Naive thymus-derived CD8-positive, alpha-beta T cell (primary cell): Measurements from ENCODE around the gene PPP1R14B. TPM values are rescaled to one million over a fixed set of nuclear protein-coding genes. Genes with fewer than 3 reads are reported as not detected.
A peak's percentile ranks its signal among the peaks of the same experiment; 100 is the strongest.

Experiments
- ATAC-seq, 2 donors: fragments of 150-1000 bp; cut with Tn5 transposase in 1 of 2; sonication (Bioruptor Pico), chemical (Tn5 transposase) in 1 of 2; 1 replicate in 1 of 2; 2 replicates in 1 of 2; pipeline ENCODE4 v1.10.0; 2021; ENCODE audit warnings: mild to moderate bottlenecking in 2 of 2, moderate library complexity in 2 of 2
- POLR2A ChIA-PET: fragments of 350-600 bp; sonication (Branson Sonifier 250); formaldehyde crosslinking; loops from one replicate; lab custom pipeline; 2021; ENCODE audit warnings: antibody characterized with exemption; lab: Charles Lee
- DNase-seq, 10 donors: peaks; one replicate each; pipeline versions ENCODE4 v3.0.0 to v3.0.0-alpha.2; 2020 to 2022
- H3K27ac Mint-ChIP-seq, 10 donors: one replicate each; pipeline ENCODE4 v1.8.0; 2020 to 2022; ENCODE audit warnings: mild to moderate bottlenecking in 10 of 10, mixed read lengths in 10 of 10, moderate library complexity in 4 of 10, inconsistent platforms in 1 of 10
- H3K27me3 Mint-ChIP-seq, 5 donors: one replicate each; pipeline ENCODE4 v1.8.0; 2021 to 2022; ENCODE audit warnings: mixed read lengths in 5 of 5
- H3K36me3 Mint-ChIP-seq, 3 donors: one replicate each; pipeline ENCODE4 v1.8.0; 2020 to 2022; ENCODE audit warnings: mixed read lengths in 3 of 3, mild to moderate bottlenecking in 2 of 3, inconsistent platforms in 1 of 3
- H3K4me1 Mint-ChIP-seq, 4 donors: one replicate each; pipeline ENCODE4 v1.8.0; 2021 to 2022; ENCODE audit warnings: mixed read lengths in 4 of 4
- H3K4me3 Mint-ChIP-seq, 10 donors: one replicate each; pipeline ENCODE4 v1.8.0; 2020 to 2022; ENCODE audit warnings: mild to moderate bottlenecking in 10 of 10, mixed read lengths in 10 of 10, moderate library complexity in 6 of 10, inconsistent platforms in 1 of 10
- H3K9me3 Mint-ChIP-seq, 9 donors: one replicate each; pipeline ENCODE4 v1.8.0; 2020 to 2022; ENCODE audit warnings: mixed read lengths in 9 of 9, mild to moderate bottlenecking in 3 of 9, inconsistent platforms in 1 of 9, moderate library complexity in 1 of 9
- polyA plus RNA-seq, 3 donors: library from polyadenylated mRNA; unstranded; fragments of 300-500 nt; fragmentation: Illumina TruSeq; gene quantifications; one replicate each; pipeline ENCODE4 v1.2.3, GENCODE V29; 2021
- total RNA-seq, 8 experiments: library from RNA in 2 of 8; stranded (reverse) in 2 of 8; gene quantifications; one replicate each; pipeline ENCODE4 v1.2.3 and lab custom pipeline; 2021 to 2026

PPP1R14B gene
- total and polyA plus RNA-seq, 5 experiments from 2014 or later, result 22.4 to 50.6 (median 45.4) TPM

DNA sequence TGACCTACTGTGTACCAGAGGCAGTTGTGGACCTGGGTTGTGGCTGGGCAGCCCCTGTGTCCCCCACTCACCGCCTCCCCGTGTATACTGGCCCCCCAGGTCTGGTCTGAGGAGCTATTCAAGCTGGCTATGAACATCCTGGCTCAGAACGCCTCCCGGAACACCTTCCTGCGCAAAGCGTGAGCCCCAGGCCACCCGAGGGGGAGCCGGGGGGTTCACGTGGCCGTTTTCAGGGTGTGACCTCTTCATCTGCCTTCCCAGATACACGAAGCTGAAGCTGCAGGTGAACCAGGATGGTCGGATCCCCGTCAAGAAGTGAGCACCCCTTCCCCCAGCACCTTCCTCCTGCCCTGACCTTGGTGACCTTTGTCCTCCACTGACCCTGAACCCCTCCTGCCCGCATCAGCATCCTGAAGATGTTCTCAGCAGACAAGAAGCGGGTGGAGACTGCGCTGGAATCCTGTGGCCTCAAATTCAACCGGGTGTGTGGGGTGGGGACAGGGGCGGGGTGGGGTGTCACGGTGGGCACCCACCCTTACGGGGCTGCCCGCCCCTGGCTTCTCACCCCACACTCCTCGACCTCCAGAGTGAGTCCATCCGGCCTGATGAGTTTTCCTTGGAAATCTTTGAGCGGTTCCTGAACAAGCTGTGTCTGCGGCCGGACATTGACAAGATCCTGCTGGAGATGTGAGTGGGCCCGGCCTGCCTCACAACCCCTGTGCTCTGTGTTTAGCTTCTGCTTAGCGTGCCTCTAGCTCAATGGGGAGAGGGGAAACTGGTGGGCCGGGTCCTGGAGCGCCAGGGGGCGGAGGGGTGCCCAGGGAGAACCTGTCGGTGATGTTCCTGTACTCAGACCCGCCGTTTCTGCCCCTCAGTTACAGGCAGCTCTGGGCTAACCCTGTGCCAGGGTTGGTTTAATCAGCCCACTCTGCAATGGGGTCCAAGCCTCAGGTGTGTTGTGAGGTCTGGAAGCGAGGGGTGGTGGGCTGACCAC is 8.7 kb upstream of the PPP1R14B start:
- Mint-ChIP-seq H3K9me3 (no peaks in the 10 kb centered on the region), H3K36me3 (peaks cover 0 to 7% (median 4%) of the 10 kb centered on the region in 3 donors), H3K4me1 (peaks cover 9 to 20% (median 14%) of the 10 kb centered on the region in 4 donors), H3K4me3 (no peak overlapping the region), H3K27ac (peak overlapping the region in 1 of 10 donors; percentile 78), H3K27me3 (no peaks in the 10 kb centered on the region)
- POLR2A ChIA-PET, result interaction anchor here (0.9 to 1.6 kb wide), 4 partner anchors 10 to 26 kb away, joined by 3 to 7 read pairs (median 4); no protein-coding TSS in a partner anchor
- ATAC-seq, result no peak
- no peak for DNase-seq

DNA sequence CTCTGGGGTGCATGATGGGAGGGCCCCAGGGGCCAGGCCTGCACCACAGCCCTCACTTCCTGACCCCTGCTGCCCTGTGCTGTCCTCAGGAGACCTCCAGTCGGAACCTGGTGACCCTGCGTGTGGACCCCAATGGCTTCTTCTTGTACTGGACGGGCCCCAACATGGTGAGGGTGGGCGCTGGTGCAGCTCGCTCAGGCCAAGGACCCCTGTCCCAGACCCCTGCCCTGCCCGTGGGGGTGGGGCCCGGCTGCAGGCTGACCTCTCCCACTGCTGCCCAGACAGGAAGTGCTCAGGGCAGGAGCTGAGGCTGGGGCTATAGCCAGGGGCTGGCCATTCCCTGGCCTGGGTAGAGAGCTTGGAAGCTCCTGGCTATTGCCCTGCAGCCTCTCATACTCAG is 7.6 kb upstream of the PPP1R14B start:
- Mint-ChIP-seq H3K27me3 (no peaks in the 10 kb centered on the region), H3K27ac (no peak overlapping the region)
- no peak for DNase-seq

DNA sequence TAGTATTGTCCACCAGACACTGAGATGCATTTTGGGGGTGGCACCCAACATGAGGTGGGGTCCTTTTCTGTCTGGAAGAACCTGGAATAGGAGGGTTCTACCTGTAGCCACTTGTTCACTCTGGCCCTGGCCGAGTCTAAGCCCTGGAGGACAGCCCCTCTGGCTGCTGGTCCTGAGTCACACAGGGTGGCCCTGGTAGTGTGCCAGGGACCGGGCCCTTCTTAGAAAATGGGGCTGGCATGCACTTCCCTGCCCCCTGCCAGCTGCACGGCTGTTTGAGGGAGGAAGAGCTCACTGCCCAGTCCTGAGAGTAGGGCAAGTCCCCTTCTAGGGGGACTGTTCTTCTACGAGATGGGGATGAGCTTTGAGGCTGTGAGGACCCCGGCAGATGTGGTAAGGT is 6.7 kb upstream of the PPP1R14B start:
- ATAC-seq, result no peak
- no peak for DNase-seq
- POLR2A ChIA-PET, result interaction anchor here (1.0 to 1.7 kb wide), 3 partner anchors 8 to 16 kb away, joined by 4 to 7 read pairs (median 6); no protein-coding TSS in a partner anchor
- Mint-ChIP-seq H3K36me3 (peaks cover 0 to 7% (median 0%) of the 10 kb centered on the region in 3 donors), H3K27ac (no peak overlapping the region), H3K27me3 (no peaks in the 10 kb centered on the region), H3K9me3 (no peaks in the 10 kb centered on the region), H3K4me1 (peaks cover 9 to 24% (median 16%) of the 10 kb centered on the region in 4 donors), H3K4me3 (peak overlapping the region in 7 of 10 donors; percentile 1 to 50 (median 37))

More for the DNA sequence above, 7.6 kb upstream of the PPP1R14B start:
- POLR2A ChIA-PET, result interaction anchor here (1.0 to 1.7 kb wide), 4 partner anchors 9 to 17 kb away, joined by 3 to 7 read pairs (median 5); no protein-coding TSS in a partner anchor
- Mint-ChIP-seq H3K4me1 (peaks cover 9 to 24% (median 16%) of the 10 kb centered on the region in 4 donors), H3K9me3 (no peaks in the 10 kb centered on the region), H3K36me3 (peaks cover 0 to 7% (median 2%) of the 10 kb centered on the region in 3 donors), H3K4me3 (no peak overlapping the region)
- no peak for ATAC-seq

DNA sequence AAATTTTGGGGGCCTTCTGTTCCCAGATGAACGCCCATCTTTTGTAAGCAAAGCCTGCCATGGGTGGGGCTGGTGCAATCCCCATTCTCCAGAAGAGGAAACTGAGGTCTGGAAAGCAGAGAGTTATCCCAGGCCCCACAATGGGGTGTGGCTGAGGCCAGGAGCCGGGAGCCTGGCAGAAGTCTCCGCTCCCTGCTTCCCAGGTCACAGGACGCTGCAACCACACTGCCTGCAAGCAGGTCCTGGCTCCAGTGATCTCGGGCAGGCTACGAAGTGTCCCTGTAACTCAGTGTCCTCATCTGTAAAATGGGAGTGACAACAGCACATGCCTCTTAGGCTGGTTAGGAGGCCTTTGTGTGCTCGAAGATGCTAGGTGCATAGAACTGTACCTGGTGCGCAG is 6.3 kb upstream of the PPP1R14B start:
- Mint-ChIP-seq H3K27ac (no peak overlapping the region), H3K36me3 (peaks cover 0 to 7% (median 0%) of the 10 kb centered on the region in 3 donors)

DNA sequence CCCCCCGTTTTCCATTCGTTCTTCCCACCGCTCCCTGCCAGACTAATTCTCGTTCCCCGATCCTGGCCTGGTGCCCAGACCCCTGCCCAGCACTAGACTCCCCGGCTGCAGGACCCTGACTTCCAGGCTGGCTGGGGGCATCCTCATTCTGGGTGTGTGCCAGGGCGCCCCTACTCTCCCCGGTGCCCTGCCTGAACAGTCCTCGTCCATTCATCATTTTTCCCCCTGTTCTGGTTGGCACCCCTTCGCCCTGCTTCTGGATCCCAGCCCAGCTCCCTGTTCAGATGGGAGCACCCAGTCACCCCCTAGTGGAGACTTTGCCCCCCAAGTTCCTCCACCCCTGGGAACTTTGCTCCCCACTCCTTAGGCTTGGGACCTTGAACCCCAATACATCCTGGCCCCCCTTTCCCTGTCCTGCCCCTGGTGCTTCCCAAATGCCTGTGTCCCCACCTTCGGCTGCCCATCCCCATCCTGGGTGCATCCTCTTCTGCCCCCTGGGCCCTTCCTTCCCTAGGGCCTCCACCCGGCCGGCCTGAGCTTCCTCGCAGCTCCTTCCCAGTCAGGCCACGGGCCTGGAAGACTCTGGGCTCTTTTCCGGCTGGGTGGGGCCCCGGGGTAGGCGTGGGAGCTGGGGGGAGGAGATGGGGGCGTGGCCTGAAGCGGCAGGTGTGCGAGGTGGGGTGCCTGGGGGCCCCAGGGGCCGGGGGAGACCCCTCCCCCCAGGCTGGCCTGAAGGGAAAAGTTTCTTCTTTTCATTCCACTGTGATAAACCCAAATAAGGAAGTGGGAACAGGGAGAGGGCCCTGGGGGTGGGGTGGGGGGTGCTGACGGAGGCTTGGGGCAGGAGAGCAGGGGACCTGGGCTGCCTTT is 5.5 kb upstream of the PPP1R14B start:
- POLR2A ChIA-PET, result interaction anchor here (0.8 to 13.8 kb wide), 9 partner anchors 9 to 65 kb away, joined by 3 to 176 read pairs (median 5); partner anchors contain the start of genes DNAJC4, FERMT3, FKBP2 and NUDT22
- ATAC-seq, result peak; percentile 7 to 9
- no peaks in the 10 kb centered on the region for H3K27me3 Mint-ChIP-seq

More for the DNA sequence above, 6.3 kb upstream of the PPP1R14B start:
- H3K27me3 Mint-ChIP-seq, result no peaks in the 10 kb centered on the region
- peak overlapping the region in 8 of 10 donors; percentile 12 to 93 (median 38) for H3K4me3 Mint-ChIP-seq
- POLR2A ChIA-PET, result interaction anchor here (1.5 to 13.8 kb wide), 5 partner anchors 10 to 47 kb away, joined by 5 to 176 read pairs (median 11); partner anchors contain the start of genes FERMT3 and FKBP2
- ATAC-seq (no peak), DNase-seq (no peak)
- no peaks in the 10 kb centered on the region for H3K9me3 Mint-ChIP-seq
- H3K4me1 Mint-ChIP-seq, result peaks cover 9 to 26% (median 17%) of the 10 kb centered on the region in 4 donors

DNA sequence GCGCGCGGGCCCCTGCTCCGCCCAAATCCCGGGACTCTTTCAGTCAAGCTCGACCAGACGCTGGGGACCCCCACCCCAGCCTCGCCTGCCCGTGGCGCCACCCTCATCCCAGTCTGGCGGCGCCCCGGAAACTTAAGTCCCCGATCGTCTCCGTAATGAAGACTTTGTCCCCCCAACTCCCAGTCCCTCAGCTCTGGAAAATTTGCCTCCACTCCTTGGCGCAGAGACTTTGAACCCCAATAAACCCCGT is 4.9 kb upstream of the PPP1R14B start:
- POLR2A ChIA-PET, result interaction anchor here (0.8 to 13.8 kb wide), 8 partner anchors 9 to 66 kb away, joined by 3 to 176 read pairs (median 8); partner anchors contain the start of genes DNAJC4, FERMT3, FKBP2 and NUDT22
- ATAC-seq, result no peak

More for the DNA sequence above, 5.5 kb upstream of the PPP1R14B start:
- peak overlapping the region; percentile 82 to 93 (median 86) for H3K4me3 Mint-ChIP-seq
- H3K4me1 Mint-ChIP-seq, result peaks cover 9 to 30% (median 23%) of the 10 kb centered on the region in 4 donors
- H3K36me3 Mint-ChIP-seq, result peaks cover 0 to 2% (median 0%) of the 10 kb centered on the region in 3 donors
- H3K9me3 Mint-ChIP-seq, result no peaks in the 10 kb centered on the region
- DNase-seq, result peak in 1 of 10 donors; percentile 29
- peak overlapping the region in 9 of 10 donors; percentile 32 to 86 (median 76) for H3K27ac Mint-ChIP-seq

DNA sequence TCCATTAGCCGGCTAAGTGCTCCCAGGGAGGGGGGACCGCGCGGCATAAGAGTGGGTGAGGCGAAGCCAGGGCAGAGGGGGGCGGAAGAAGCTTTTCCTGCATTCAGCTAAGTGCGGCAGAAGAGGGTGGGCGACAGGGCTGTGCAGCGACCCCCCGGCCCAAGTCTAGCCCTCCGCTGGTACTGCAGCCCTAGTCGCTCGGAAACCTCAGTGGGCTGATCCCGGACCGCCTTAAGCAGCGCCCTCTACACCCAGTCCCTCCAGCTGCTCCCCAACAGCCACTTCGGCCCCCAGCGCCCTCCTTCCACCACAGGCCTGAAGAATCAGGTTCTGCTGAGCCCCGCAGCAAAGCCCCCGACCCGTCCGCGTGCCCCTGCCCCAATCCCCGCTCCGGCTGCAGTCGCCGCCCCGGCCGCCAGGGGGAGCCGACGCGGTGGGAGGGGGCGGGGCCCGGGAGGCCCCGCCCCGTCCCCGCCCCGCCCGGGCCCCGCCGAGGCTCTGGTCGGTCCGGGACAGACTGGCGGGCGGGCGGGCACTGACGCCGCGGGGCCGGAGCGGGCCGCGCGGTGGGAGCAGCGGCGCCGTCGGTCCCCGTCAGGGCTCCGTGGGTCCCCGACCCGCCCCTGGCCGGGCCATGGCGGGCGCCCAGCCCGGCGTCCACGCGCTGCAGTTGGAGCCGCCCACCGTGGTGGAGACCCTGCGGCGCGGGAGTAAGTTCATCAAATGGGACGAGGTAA is 4.4 kb upstream of the PPP1R14B start, which contains the start of gene PLCB3:
PLCB3 (plus strand) TSS at position 515 of the 737 bp plus-strand sequence; CDS start at position 635, 120 bp downstream.
- ATAC-seq, result peak; percentile 59 to 60
- Mint-ChIP-seq H3K27ac (peak within 1 kb of the TSS in 9 of 10 donors; percentile 32 to 89 (median 76)), H3K4me3 (peak within 1 kb of the TSS; percentile 83 to 93 (median 87)), H3K27me3 (no peaks in the 10 kb centered on the region), H3K4me1 (peaks cover 12 to 33% (median 27%) of the 10 kb centered on the region in 4 donors), H3K36me3 (no peaks in the 10 kb centered on the region), H3K9me3 (no peaks in the 10 kb centered on the region)
- POLR2A ChIA-PET, result interaction anchor here (1.0 to 13.8 kb wide), 11 partner anchors 8 to 66 kb away, joined by 3 to 176 read pairs (median 5); partner anchors contain the start of genes DNAJC4, FERMT3, FKBP2 and NUDT22
- peak in 9 of 10 donors; percentile 47 to 76 (median 66) for DNase-seq

More for the DNA sequence above, 4.9 kb upstream of the PPP1R14B start:
- DNase-seq, result no peak
- Mint-ChIP-seq H3K27ac (peak overlapping the region in 7 of 10 donors; percentile 32 to 86 (median 76)), H3K36me3 (peaks cover 0 to 2% (median 0%) of the 10 kb centered on the region in 3 donors), H3K4me3 (peak overlapping the region; percentile 82 to 93 (median 86)), H3K27me3 (no peaks in the 10 kb centered on the region), H3K9me3 (no peaks in the 10 kb centered on the region), H3K4me1 (peaks cover 12 to 33% (median 27%) of the 10 kb centered on the region in 4 donors)

DNA sequence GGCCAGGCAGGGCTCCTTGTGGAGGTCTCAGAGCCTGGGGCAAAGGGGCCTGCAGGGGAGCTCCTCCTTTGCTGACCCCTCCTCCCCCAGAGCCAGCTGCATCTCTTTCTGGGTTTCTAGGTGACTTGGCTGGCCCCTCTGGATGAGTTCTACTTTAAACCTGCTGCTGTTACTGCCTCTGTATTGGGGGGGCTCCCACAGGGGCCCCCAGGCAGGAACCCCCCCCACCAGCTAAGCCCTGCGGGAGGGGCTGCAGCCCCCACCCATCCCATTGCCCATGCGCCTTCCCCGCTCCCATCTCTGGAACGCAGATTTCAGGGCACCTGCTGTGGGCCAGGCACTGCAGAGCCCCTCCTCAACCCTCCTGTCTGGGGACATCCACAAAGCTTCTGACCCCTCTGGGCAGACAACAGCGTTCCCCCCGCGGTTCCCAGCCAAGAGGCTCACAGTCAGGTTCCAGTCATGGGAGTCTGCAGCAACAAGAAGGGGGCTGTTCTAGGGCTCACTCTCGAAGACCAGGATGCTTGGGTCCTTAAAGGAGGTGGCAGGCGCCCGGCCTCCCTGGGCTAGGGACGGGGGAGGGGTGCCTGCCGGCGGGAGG is 3.8 kb upstream of the PPP1R14B start:
- Mint-ChIP-seq H3K4me3 (peak overlapping the region in 9 of 10 donors; percentile 22 to 93 (median 84)), H3K36me3 (no peaks in the 10 kb centered on the region), H3K4me1 (peaks cover 16 to 39% (median 32%) of the 10 kb centered on the region in 4 donors), H3K27ac (peak overlapping the region in 2 of 10 donors; percentile 43 to 69), H3K27me3 (no peaks in the 10 kb centered on the region), H3K9me3 (no peaks in the 10 kb centered on the region)
- DNase-seq (peak in 1 of 10 donors; percentile 32), ATAC-seq (no peak)
- POLR2A ChIA-PET, result interaction anchor here (1.1 to 13.8 kb wide), 8 partner anchors 7 to 67 kb away, joined by 3 to 176 read pairs (median 8); partner anchors contain the start of genes DNAJC4, FERMT3, FKBP2 and NUDT22

DNA sequence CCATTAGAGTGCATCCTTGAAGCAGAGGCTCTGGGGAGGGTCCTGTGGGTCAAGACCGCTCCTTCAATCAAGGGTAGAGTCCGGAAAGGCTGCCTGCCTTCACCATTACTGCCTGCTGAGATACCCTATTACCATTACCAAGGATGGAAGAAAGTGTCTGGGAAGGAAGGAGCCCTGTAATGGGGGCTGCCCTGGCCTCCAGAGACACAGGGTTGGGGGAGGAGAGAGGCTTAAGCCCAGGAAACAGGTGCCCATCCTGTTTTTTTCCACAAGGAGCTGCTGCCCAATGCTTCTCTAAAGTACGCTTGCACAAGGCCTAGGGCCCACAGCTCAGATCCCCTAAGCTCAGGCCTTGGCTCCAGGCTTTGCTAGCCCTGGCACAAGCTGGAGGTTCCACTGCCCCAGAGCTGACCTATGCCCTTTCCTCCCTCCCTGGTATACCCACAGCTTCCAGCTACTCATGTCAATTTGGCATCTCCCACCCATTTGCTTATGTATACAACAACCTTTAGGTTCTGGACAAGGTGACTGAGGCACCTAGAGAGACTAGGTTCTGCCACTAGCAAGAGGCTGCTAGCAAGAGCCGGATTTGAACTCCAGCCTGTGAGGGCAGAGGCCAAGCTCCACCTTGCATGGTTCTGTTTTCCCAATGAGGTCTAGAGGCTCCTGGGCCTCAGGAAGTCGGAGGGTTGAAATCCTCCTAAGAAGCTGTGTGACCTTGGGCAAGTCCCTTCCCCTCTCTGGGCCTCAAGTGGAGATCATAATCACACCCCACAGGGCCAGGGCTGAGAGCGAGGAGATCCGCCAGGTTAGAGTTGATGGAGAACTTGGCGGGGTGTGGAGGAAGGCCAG is 3.0 kb upstream of the PPP1R14B start:
- Mint-ChIP-seq H3K27me3 (no peaks in the 10 kb centered on the region), H3K9me3 (no peaks in the 10 kb centered on the region), H3K4me3 (peak overlapping the region; percentile 19 to 93 (median 56)), H3K4me1 (peaks cover 18 to 46% (median 36%) of the 10 kb centered on the region in 4 donors), H3K27ac (peak overlapping the region in 3 of 10 donors; percentile 25 to 47 (median 35)), H3K36me3 (no peaks in the 10 kb centered on the region)
- POLR2A ChIA-PET, result interaction anchor here (0.8 to 13.8 kb wide), 8 partner anchors 9 to 68 kb away, joined by 3 to 176 read pairs (median 6); partner anchors contain the start of genes DNAJC4, FERMT3, FKBP2 and NUDT22
- DNase-seq, result no peak
- no peak for ATAC-seq
